ENCODE data around the gene PCOLCE2. TPM values are rescaled to one million over a fixed set of nuclear protein-coding genes. Genes with fewer than 3 reads are reported as not detected.

PCOLCE2 gene
- total RNA-seq: 2.0 and 2.2 TPM in 2 replicates
- long read RNA-seq, partial matches to known transcripts: 0 of 1 reads
- long read RNA-seq, other reads (novel, unspliced or antisense): 0 of 1 reads

GRCh38 chr3:142888481-142889211 is at the start of gene PCOLCE2:
Gene PCOLCE2 (minus strand): TSS chr3:142889083. CDS start chr3:142888896, 187 bp downstream.
- Mint-ChIP-seq H3K9me3 (ENCODE audit: low read depth) (no peaks in the 10 kb centered on the region), H3K4me1 (ENCODE audit: low read depth) (no peaks in the 10 kb centered on the region), H3K36me3 (ENCODE audit: insufficient read depth) (no peaks in the 10 kb centered on the region), H3K27me3 (peaks cover 47% of the 10 kb centered on the region), H3K4me3 (ENCODE audit: low read depth) (peak within 1 kb of the TSS; percentile 73), H3K27ac (peak within 1 kb of the TSS; percentile 18)
- TF ChIP-seq CTCF (IDR thresholded peaks at IDR 0.05; ENCODE audit: unreplicated experiment): no peak
- DNase-seq (ENCODE audit: low spot score, unreplicated experiment): peak; percentile 30

GRCh38 chr3:142935963-142936362 is 47.1 kb upstream of the PCOLCE2 start:
- H3K4me3 Mint-ChIP-seq (ENCODE audit: low read depth): no peak overlapping the region
- H3K4me1 Mint-ChIP-seq (ENCODE audit: low read depth): peaks cover 10% of the 10 kb centered on the region
- H3K36me3 Mint-ChIP-seq (ENCODE audit: insufficient read depth): no peaks in the 10 kb centered on the region
- no peak for DNase-seq (ENCODE audit: low spot score, unreplicated experiment)
- no peaks in the 10 kb centered on the region for H3K9me3 Mint-ChIP-seq (ENCODE audit: low read depth)
- no peak for TF ChIP-seq CTCF (IDR thresholded peaks at IDR 0.05; ENCODE audit: unreplicated experiment)
- H3K27ac Mint-ChIP-seq: no peak overlapping the region
- peaks cover 19% of the 10 kb centered on the region for H3K27me3 Mint-ChIP-seq

- TF ChIP-seq CTCF (IDR thresholded peaks at IDR 0.05; ENCODE audit: unreplicated experiment): no peak
- H3K9me3 Mint-ChIP-seq (ENCODE audit: low read depth): no peaks in the 10 kb centered on the region
- H3K27ac Mint-ChIP-seq: no peak overlapping the region
- peaks cover 7% of the 10 kb centered on the region for H3K4me1 Mint-ChIP-seq (ENCODE audit: low read depth)
- H3K27me3 Mint-ChIP-seq: peaks cover 19% of the 10 kb centered on the region
- H3K36me3 Mint-ChIP-seq (ENCODE audit: insufficient read depth): no peaks in the 10 kb centered on the region
- no peak for DNase-seq (ENCODE audit: low spot score, unreplicated experiment)
- no peak overlapping the region for H3K4me3 Mint-ChIP-seq (ENCODE audit: low read depth)
These were observed 46.0 kb upstream of the PCOLCE2 start for GRCh38 chr3:142934887-142935269.

GRCh38 chr3:142934128-142934886 is 45.4 kb upstream of the PCOLCE2 start:
- DNase-seq (ENCODE audit: low spot score, unreplicated experiment): no peak
- peaks cover 19% of the 10 kb centered on the region for H3K27me3 Mint-ChIP-seq

More at GRCh38 chr3:142934128-142934886, 45.4 kb upstream of the PCOLCE2 start:
- Mint-ChIP-seq H3K27ac (no peak overlapping the region), H3K4me1 (ENCODE audit: low read depth) (peaks cover 6% of the 10 kb centered on the region), H3K4me3 (ENCODE audit: low read depth) (no peak overlapping the region), H3K9me3 (ENCODE audit: low read depth) (no peaks in the 10 kb centered on the region), H3K36me3 (ENCODE audit: insufficient read depth) (no peaks in the 10 kb centered on the region)
- TF ChIP-seq CTCF (IDR thresholded peaks at IDR 0.05; ENCODE audit: unreplicated experiment): no peak

All from progenitor cell of endocrine pancreas (in vitro differentiated cells).